Suprapubic skin (tissue), 3 donors: ENCODE results near the gene KIAA0825.

Experiments
- CTCF ChIP-seq, 2 donors: fragments of 200-600 bp in 1 of 2; fragments of 450-650 bp in 1 of 2; sonication (generic) in 1 of 2; IDR thresholded peaks; one replicate each; pipeline ENCODE4 v1.5.1; 2016 to 2019; ENCODE audit warnings: antibody characterized with exemption in 2 of 2, mild to moderate bottlenecking in 1 of 2, moderate library complexity in 1 of 2
- POLR2AphosphoS5 ChIP-seq, 3 donors: sonication (generic); formaldehyde crosslinking; IDR thresholded peaks; one replicate each; pipeline ENCODE4 v1.6.1; 2017; ENCODE audit warnings: antibody characterized with exemption in 3 of 3

- TF ChIP-seq CTCF (IDR thresholded peaks at IDR 0.05) (no peak), POLR2AphosphoS5 (IDR thresholded peaks at IDR 0.05) (no peak)
Measured at GRCh38 chr5:94276048-94276447, 342.4 kb downstream of the KIAA0825 start.
